Gastroesophageal sphincter (tissue), 4 donors: ENCODE data around the gene NUDT12. TPM values are rescaled to one million over a fixed set of nuclear protein-coding genes. Genes with fewer than 3 reads are reported as not detected.

ENCODE experiments used
- ATAC-seq: fragments of 150-250 bp; one replicate; pipeline ENCODE4 v1.9.1; 2016; ENCODE audit warnings: mild to moderate bottlenecking, moderate library complexity
- H3K27ac ChIP-seq, 4 donors: fragments of 200-600 bp; sonication (generic) in 3 of 4; 1 replicate in 3 of 4; 2 replicates in 1 of 4; pipeline ENCODE4 v1.5.1; 2016 to 2019
- H3K27me3 ChIP-seq: fragments of 200-600 bp; sonication (generic); one replicate; pipeline ENCODE4 v1.5.1; 2019
- H3K36me3 ChIP-seq, 2 donors: fragments of 200-600 bp; sonication (generic); one replicate each; pipeline ENCODE4 v1.5.1; 2019; ENCODE audit warnings: control low read depth in 1 of 2
- H3K4me1 ChIP-seq, 3 donors: fragments of 200-600 bp; sonication (generic); 1 replicate in 2 of 3; 2 replicates in 1 of 3; pipeline ENCODE4 v1.5.1; 2016 to 2019; ENCODE audit warnings: control low read depth in 2 of 3
- H3K4me3 ChIP-seq, 2 donors: fragments of 200-600 bp; sonication (generic); one replicate each; pipeline ENCODE4 v1.5.1; 2019; ENCODE audit warnings: mild to moderate bottlenecking in 1 of 2, moderate library complexity in 1 of 2
- H3K9me3 ChIP-seq, 3 donors: fragments of 200-600 bp; sonication (generic); one replicate each; pipeline ENCODE4 v1.5.1; 2017 to 2019; ENCODE audit warnings: control low read depth in 2 of 3
- EP300 ChIP-seq: sonication (generic); formaldehyde crosslinking; IDR thresholded peaks from one replicate; pipeline ENCODE4 v1.6.1; 2017; ENCODE audit warnings: antibody characterized with exemption, mild to moderate bottlenecking
- POLR2A ChIP-seq, 2 donors: fragments of 450-650 bp; IDR thresholded peaks; one replicate each; pipeline ENCODE4 v1.6.1; 2017; ENCODE audit warnings: antibody characterized with exemption in 2 of 2, mild to moderate bottlenecking in 2 of 2, moderate library complexity in 1 of 2
- POLR2AphosphoS5 ChIP-seq: sonication (generic); formaldehyde crosslinking; IDR thresholded peaks from one replicate; pipeline ENCODE4 v1.6.1; 2017; ENCODE audit warnings: antibody characterized with exemption
- WGBS, 2 donors: methylation state at CpG; one replicate each; pipeline ENCODE4 v1.1.5; 2018; ENCODE audit warnings: low coverage in 1 of 2; 5-methylcytosine and 5-hydroxymethylcytosine counted together
- total RNA-seq, 4 donors: library from RNA; depleted of rRNA; stranded (reverse); fragments of >200 nt; gene quantifications; one replicate each; pipeline ENCODE4 v1.1.0, GENCODE V29; 2016
- TF ChIP-seq, protein P1 (sequence below), 4 experiments: fragments of 200-600 bp in 2 of 4; fragments of 450-650 bp in 2 of 4; sonication (generic) in 1 of 4; IDR thresholded peaks; one replicate each; pipeline ENCODE4 v1.5.1; 2017 to 2019; ENCODE audit warnings: antibody characterized with exemption in 4 of 4, mild to moderate bottlenecking in 2 of 4, moderate library complexity in 2 of 4

Gene NUDT12
- total RNA-seq, 4 donors from 2014 or later: 6.2 to 20.7 (median 9.9) TPM

- H3K36me3 ChIP-seq: no peaks in the 10 kb centered on the region
- H3K27ac ChIP-seq: no peak overlapping the region
- 76 to 78% methylated on average over 4 of the region's 4 CpGs for WGBS, 2 donors
- H3K27me3 ChIP-seq: no peaks in the 10 kb centered on the region
- no peaks in the 10 kb centered on the region for H3K4me1 ChIP-seq
- no peak overlapping the region for H3K4me3 ChIP-seq
- ATAC-seq: no peak
- H3K9me3 ChIP-seq: no peaks in the 10 kb centered on the region
- TF ChIP-seq EP300 (no peak), POLR2A (IDR thresholded peaks at IDR 0.05) (no peak), POLR2AphosphoS5 (no peak)
- TF ChIP-seq, protein P1, sequence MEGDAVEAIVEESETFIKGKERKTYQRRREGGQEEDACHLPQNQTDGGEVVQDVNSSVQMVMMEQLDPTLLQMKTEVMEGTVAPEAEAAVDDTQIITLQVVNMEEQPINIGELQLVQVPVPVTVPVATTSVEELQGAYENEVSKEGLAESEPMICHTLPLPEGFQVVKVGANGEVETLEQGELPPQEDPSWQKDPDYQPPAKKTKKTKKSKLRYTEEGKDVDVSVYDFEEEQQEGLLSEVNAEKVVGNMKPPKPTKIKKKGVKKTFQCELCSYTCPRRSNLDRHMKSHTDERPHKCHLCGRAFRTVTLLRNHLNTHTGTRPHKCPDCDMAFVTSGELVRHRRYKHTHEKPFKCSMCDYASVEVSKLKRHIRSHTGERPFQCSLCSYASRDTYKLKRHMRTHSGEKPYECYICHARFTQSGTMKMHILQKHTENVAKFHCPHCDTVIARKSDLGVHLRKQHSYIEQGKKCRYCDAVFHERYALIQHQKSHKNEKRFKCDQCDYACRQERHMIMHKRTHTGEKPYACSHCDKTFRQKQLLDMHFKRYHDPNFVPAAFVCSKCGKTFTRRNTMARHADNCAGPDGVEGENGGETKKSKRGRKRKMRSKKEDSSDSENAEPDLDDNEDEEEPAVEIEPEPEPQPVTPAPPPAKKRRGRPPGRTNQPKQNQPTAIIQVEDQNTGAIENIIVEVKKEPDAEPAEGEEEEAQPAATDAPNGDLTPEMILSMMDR (IDR thresholded peaks at IDR 0.05): no peak
Observed at GRCh38 chr5:103519550-103519949, 43.0 kb downstream of the NUDT12 start.

GRCh38 chr5:103514371-103514770, 48.2 kb downstream of the NUDT12 start:
- ATAC-seq: no peak
- no peaks in the 10 kb centered on the region for H3K4me1 ChIP-seq
- no peak overlapping the region for H3K4me3 ChIP-seq
- TF ChIP-seq, protein P1 (IDR thresholded peaks at IDR 0.05): no peak
- H3K9me3 ChIP-seq: no peaks in the 10 kb centered on the region
- no peaks in the 10 kb centered on the region for H3K27me3 ChIP-seq
- WGBS, 2 donors: 92 to 93% methylated on average over 1 of the region's 1 CpG
- H3K36me3 ChIP-seq: no peaks in the 10 kb centered on the region
- H3K27ac ChIP-seq: no peak overlapping the region

- Histone ChIP-seq H3K27ac (no peak overlapping the region), H3K27me3 (no peaks in the 10 kb centered on the region), H3K36me3 (no peaks in the 10 kb centered on the region), H3K4me1 (no peaks in the 10 kb centered on the region), H3K4me3 (no peak overlapping the region), H3K9me3 (no peaks in the 10 kb centered on the region)
- TF ChIP-seq POLR2AphosphoS5: no peak
- TF ChIP-seq, protein P1 (IDR thresholded peaks at IDR 0.05): no peak
- no peak for TF ChIP-seq POLR2A (IDR thresholded peaks at IDR 0.05)
- no peak for TF ChIP-seq EP300
- 0 to 29% methylated on average over 1 of the region's 1 CpG for WGBS, 2 donors
- ATAC-seq: no peak
Observed at GRCh38 chr5:103513701-103514100, 48.9 kb downstream of the NUDT12 start.

DNA sequence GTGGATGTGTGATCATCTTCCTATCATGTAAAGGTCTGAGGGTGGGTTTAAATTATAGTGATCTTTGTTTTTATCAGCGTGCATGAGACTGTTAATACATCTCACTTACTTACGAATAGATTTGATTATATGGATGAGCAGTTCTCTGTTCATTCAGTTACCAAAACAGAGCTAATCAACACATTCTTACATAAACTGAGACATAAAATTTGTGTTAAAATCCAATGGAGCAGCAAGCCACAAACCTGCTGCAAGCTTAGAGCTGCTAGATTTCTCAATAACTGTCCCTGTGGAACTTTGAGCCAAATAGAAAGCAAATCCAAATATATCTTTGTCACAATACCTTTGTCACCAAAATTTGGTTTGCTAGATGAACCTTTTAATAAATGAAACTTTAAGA, 50.1 kb downstream of the NUDT12 start:
- Histone ChIP-seq H3K9me3 (no peaks in the 10 kb centered on the region), H3K4me1 (no peaks in the 10 kb centered on the region), H3K4me3 (no peak overlapping the region), H3K27ac (no peak overlapping the region), H3K27me3 (no peaks in the 10 kb centered on the region), H3K36me3 (no peaks in the 10 kb centered on the region)
- TF ChIP-seq POLR2AphosphoS5 (no peak), POLR2A (IDR thresholded peaks at IDR 0.05) (no peak), EP300 (no peak)
- TF ChIP-seq, protein P1 (IDR thresholded peaks at IDR 0.05): no peak
- 73% methylated on average over 2 of the region's 2 CpGs for WGBS, 2 donors
- ATAC-seq: no peak

- no peaks in the 10 kb centered on the region for H3K36me3 ChIP-seq
- H3K9me3 ChIP-seq: no peaks in the 10 kb centered on the region
- WGBS, 2 donors: 67 to 80% methylated on average over 2 of the region's 2 CpGs
- H3K4me3 ChIP-seq: no peak overlapping the region
- no peaks in the 10 kb centered on the region for H3K27me3 ChIP-seq
- no peak overlapping the region for H3K27ac ChIP-seq
- TF ChIP-seq, protein P1 (IDR thresholded peaks at IDR 0.05): no peak
- no peak for TF ChIP-seq POLR2A (IDR thresholded peaks at IDR 0.05)
- TF ChIP-seq POLR2AphosphoS5: no peak
- no peak for TF ChIP-seq EP300
- no peak for ATAC-seq
- H3K4me1 ChIP-seq: no peaks in the 10 kb centered on the region
Observed at GRCh38 chr5:103511554-103511885, 51.1 kb downstream of the NUDT12 start.
